ENCODE measurements around the gene STRN.

DNA sequence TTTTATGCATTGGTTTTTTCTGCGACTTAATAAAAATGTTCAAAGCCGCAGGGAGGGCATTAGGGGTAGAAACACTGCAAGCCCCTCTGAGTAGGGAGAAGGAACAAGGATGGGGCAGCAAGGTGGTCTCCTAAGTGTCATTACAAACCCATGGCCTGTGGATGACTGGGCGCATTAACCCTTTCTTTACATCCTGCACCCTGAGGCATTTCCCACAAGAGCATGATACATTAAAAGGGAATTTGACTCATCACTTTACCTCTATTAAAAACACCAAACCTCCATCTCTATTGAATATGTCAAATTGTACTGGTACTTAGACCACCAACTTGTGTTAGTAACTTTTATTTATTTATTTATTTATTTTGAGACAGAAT lies 157.3 kb downstream of the STRN start:
- TF ChIP-seq, protein P1, sequence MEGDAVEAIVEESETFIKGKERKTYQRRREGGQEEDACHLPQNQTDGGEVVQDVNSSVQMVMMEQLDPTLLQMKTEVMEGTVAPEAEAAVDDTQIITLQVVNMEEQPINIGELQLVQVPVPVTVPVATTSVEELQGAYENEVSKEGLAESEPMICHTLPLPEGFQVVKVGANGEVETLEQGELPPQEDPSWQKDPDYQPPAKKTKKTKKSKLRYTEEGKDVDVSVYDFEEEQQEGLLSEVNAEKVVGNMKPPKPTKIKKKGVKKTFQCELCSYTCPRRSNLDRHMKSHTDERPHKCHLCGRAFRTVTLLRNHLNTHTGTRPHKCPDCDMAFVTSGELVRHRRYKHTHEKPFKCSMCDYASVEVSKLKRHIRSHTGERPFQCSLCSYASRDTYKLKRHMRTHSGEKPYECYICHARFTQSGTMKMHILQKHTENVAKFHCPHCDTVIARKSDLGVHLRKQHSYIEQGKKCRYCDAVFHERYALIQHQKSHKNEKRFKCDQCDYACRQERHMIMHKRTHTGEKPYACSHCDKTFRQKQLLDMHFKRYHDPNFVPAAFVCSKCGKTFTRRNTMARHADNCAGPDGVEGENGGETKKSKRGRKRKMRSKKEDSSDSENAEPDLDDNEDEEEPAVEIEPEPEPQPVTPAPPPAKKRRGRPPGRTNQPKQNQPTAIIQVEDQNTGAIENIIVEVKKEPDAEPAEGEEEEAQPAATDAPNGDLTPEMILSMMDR (conservative IDR thresholded peaks at IDR 0.05): no peak
- no peak for TF ChIP-seq EZH2 (IDR thresholded peaks at IDR 0.05; ENCODE audit: low read depth)
